Fibroblast of villous mesenchyme (primary cell): ENCODE data around the gene CD109. TPM values are rescaled to one million over a fixed set of nuclear protein-coding genes. Genes with fewer than 3 reads are reported as not detected.

Experiments used
- DNase-seq: peaks from one replicate; pipeline ENCODE4 v3.0.0-alpha.2; 2010; ENCODE audit warnings: low read depth
- H3K4me3 ChIP-seq: 2 replicates; pipeline ENCODE4 v1.5.1; 2011; ENCODE audit warnings: low read depth, mild to moderate bottlenecking, low read length
- total RNA-seq: library from RNA; depleted of rRNA; stranded (reverse); fragments of >200 nt; gene quantifications from 2 replicates; pipeline ENCODE4 v1.2.3, GENCODE V29; 2012
- TF ChIP-seq, protein P1 (sequence below): IDR thresholded peaks from 2 replicates; pipeline ENCODE4 v1.5.1; 2012; ENCODE audit warnings: low read depth, mild to moderate bottlenecking, low read length; ENCODE audit not compliant: insufficient read depth

The CD109 gene
- total RNA-seq, 1 donor = 27.2 TPM

DNA sequence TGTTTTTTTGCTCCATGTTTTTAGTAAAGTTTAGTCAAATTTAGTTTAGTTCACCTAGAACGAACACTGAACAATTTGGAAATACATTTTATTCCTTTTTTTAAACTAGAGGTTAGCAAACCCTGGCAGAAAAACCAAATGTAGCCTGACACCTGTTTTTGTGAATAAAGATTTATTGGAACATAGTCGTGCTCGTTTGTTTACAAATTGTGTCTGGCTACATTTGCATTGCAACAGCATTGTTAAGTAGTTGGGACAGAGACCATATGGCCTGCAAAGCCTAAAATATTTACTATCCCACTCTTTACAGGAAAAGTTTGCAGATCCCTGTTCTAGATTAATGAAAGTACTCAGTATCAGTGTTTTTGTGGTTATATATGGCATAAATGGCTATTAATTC lies 56.9 kb downstream of the CD109 start:
- H3K4me3 ChIP-seq = no peak overlapping the region
- TF ChIP-seq, protein P1, sequence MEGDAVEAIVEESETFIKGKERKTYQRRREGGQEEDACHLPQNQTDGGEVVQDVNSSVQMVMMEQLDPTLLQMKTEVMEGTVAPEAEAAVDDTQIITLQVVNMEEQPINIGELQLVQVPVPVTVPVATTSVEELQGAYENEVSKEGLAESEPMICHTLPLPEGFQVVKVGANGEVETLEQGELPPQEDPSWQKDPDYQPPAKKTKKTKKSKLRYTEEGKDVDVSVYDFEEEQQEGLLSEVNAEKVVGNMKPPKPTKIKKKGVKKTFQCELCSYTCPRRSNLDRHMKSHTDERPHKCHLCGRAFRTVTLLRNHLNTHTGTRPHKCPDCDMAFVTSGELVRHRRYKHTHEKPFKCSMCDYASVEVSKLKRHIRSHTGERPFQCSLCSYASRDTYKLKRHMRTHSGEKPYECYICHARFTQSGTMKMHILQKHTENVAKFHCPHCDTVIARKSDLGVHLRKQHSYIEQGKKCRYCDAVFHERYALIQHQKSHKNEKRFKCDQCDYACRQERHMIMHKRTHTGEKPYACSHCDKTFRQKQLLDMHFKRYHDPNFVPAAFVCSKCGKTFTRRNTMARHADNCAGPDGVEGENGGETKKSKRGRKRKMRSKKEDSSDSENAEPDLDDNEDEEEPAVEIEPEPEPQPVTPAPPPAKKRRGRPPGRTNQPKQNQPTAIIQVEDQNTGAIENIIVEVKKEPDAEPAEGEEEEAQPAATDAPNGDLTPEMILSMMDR = no peak
- peak; percentile 84 for DNase-seq

DNA sequence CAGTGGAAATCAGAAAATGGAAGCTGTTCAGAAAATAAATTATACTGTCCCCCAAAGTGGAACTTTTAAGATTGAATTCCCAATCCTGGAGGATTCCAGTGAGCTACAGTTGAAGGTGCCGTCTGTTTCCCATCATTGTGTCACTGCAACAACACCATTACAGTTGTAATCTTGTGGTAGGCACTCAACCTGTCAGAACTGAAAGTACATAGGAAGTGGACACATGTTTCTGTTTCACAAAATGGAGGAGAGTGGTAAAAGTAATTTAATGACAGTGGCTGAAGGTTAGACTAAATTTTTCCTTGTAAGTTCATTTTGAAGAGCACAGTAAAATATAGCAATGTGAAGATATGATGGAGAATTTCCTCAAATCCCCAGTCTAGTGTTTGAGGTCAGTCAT lies 70.0 kb downstream of the CD109 start:
- TF ChIP-seq, protein P1 = no peak
- no peak overlapping the region for H3K4me3 ChIP-seq
- no peak for DNase-seq

DNA sequence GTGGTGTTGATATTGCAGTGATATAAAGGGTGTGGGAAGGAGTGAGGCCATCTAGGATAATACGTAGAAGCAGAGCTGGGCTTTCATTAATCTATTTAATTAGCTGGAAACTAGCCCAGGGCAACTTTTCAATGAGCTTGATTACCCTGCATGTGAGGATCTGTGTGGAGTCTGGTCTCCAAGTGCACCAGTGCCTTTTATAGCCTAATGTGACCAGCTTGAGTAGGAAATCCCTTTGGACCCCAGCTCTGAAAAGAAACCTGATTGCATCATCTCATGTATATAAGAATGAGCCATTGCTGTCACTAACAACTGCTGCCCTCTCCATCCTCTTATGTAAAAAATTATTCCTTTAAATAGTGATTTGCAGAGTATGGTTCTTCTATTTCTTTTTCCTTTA lies 72.6 kb downstream of the CD109 start:
- H3K4me3 ChIP-seq = no peak overlapping the region
- TF ChIP-seq, protein P1 = no peak
- DNase-seq = no peak

DNA sequence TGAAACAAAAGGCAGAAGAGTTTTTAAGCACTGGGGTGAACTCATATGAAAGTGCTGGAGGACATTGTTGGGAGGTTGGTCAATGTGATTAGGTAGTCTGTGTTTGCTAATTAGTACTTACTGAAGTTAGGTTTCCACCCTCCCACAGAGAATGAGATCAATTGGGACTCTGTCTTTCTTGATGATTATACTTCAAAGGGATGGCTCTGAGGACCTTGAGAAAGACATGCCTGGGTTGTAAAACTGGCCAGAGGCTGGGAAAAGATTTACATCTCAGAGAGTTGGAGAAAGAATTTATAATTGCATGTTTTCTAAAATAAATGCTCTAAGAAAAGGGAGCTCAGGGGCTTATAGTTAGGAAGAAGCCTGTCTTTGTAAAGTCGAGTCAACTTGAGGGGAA lies 74.0 kb downstream of the CD109 start:
- no peak overlapping the region for H3K4me3 ChIP-seq

DNA sequence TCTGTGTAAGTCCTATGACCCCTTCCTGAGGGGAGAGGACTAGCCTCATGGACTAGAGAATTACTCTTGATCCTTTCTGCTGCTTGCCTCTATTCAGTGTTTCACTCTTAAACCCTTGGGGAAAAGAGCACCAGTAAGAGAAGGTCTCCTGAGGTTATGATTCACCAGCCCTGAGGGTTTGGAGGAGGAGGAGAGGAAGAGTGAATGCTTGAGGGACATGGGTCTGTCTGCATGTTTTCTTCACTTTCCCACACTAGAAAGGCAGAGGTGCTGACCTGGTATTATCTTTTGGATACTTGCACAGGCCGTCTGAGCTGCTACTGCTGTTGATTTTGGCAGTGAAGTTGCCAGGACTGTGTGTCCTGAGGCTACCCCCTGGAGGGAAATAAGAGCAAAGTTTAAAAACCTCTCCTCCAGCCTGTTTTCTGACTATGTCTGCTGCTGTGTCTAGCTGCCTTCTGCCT lies 78.3 kb downstream of the CD109 start:
- no peak overlapping the region for H3K4me3 ChIP-seq
- peak; percentile 97 for DNase-seq
- TF ChIP-seq, protein P1 = no peak

More for the DNA sequence above, 74.0 kb downstream of the CD109 start:
- DNase-seq = no peak
- TF ChIP-seq, protein P1 = no peak

DNA sequence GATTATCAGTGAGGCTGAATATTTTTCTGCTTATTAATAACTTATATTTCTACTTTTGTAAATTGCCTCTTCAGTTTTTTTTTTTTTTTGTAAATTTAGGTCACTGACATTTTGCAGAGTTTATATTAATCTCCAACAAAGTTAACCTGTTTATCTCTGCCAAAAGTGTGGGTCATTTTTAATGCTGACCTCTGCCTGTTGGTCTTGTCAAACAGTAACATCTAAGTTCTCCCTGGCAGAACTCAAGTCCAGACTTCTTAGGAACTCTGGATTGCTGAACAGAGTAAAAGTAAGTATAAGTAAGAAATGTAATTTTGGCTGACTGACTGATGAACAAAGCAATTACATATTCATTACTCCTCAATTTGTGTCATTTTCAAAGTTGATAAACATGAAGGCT lies 83.9 kb downstream of the CD109 start:
- no peak for DNase-seq
- no peak overlapping the region for H3K4me3 ChIP-seq
- TF ChIP-seq, protein P1 = no peak

DNA sequence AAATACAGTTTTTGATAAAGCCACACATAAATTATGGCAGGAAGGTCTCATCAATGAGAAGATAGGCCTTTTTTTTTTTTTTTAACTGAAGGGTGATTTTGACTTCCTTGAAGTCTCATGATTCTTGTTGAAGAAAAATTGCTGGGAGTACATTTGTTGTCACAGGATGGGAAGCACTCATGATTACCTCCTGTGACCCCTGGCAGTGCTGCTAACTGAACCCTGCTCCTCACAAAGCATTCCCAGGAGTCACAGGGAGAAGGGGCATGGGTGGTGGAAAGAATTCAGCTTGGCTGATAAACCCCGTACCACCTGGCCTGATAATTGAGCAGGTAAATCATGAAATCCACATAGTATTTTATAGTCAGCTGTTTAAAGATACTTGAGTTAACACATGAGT lies 86.9 kb downstream of the CD109 start:
- TF ChIP-seq, protein P1 = no peak
- no peak overlapping the region for H3K4me3 ChIP-seq
- DNase-seq = no peak
